ENCODE measurements around the gene FAM117A. TPM values are rescaled to one million over a fixed set of nuclear protein-coding genes. Genes with fewer than 3 reads are reported as not detected.

Gene FAM117A
- total RNA-seq, 4 donors from 2014 or later = 13.3 to 33.0 (median 24.8) TPM

- H3K27me3 ChIP-seq = no peaks in the 10 kb centered on the region
- peaks cover 41 to 52% (median 43%) of the 10 kb centered on the region in 4 donors for H3K4me1 ChIP-seq
- no peak for DNase-seq (ENCODE audit: extremely low spot score)
- WGBS = 88% methylated on average over 8 of the region's 8 CpGs
- peaks cover 0 to 6% (median 2%) of the 10 kb centered on the region in 4 donors for H3K36me3 ChIP-seq
- H3K27ac ChIP-seq (replicated peaks in 1 of 4) = no peak overlapping the region
- no peaks in the 10 kb centered on the region for H3K9me3 ChIP-seq
- intact Hi-C loops (cut with DNase I) = no loop called here
- no peak overlapping the region for H3K4me3 ChIP-seq
- TF ChIP-seq POLR2AphosphoS5 (IDR thresholded peaks at IDR 0.05) (no peak), POLR2A (IDR thresholded peaks at IDR 0.05; ENCODE audit: low read depth) (no peak), EP300 (IDR thresholded peaks at IDR 0.05) (no peak), CTCF (IDR thresholded peaks at IDR 0.05) (no peak)
Measured at GRCh38 chr17:49753959-49754391, 10.0 kb downstream of the FAM117A start.

GRCh38 chr17:49752508-49752907 is 11.4 kb downstream of the FAM117A start:
- H3K27ac ChIP-seq (replicated peaks in 1 of 4) = no peak overlapping the region
- no peaks in the 10 kb centered on the region for H3K9me3 ChIP-seq
- TF ChIP-seq CTCF (IDR thresholded peaks at IDR 0.05) (no peak), POLR2A (IDR thresholded peaks at IDR 0.05; ENCODE audit: low read depth) (no peak), POLR2AphosphoS5 (IDR thresholded peaks at IDR 0.05) (no peak), EP300 (IDR thresholded peaks at IDR 0.05) (no peak)
- H3K4me3 ChIP-seq = no peak overlapping the region
- intact Hi-C loops (cut with DNase I) = no loop called here
- no peak for DNase-seq (ENCODE audit: extremely low spot score)
- H3K27me3 ChIP-seq = no peaks in the 10 kb centered on the region
- peaks cover 35 to 58% (median 40%) of the 10 kb centered on the region in 4 donors for H3K4me1 ChIP-seq
- WGBS = 79% methylated on average over 3 of the region's 3 CpGs
- H3K36me3 ChIP-seq = no peaks in the 10 kb centered on the region

- no peaks in the 10 kb centered on the region for H3K27me3 ChIP-seq
- no peaks in the 10 kb centered on the region for H3K9me3 ChIP-seq
- H3K27ac ChIP-seq (replicated peaks in 1 of 4) = no peak overlapping the region
- H3K36me3 ChIP-seq = no peaks in the 10 kb centered on the region
- H3K4me1 ChIP-seq = peaks cover 17 to 45% (median 32%) of the 10 kb centered on the region in 4 donors
- TF ChIP-seq EP300 (IDR thresholded peaks at IDR 0.05) (no peak), POLR2A (IDR thresholded peaks at IDR 0.05; ENCODE audit: low read depth) (no peak), POLR2AphosphoS5 (IDR thresholded peaks at IDR 0.05) (no peak), CTCF (IDR thresholded peaks at IDR 0.05) (no peak)
- no peak for DNase-seq (ENCODE audit: extremely low spot score)
- 88% methylated on average over 3 of the region's 3 CpGs for WGBS
- intact Hi-C loops (cut with DNase I) = no loop called here
- no peak overlapping the region for H3K4me3 ChIP-seq
Measured at GRCh38 chr17:49749730-49750129, 14.2 kb downstream of the FAM117A start.

- H3K9me3 ChIP-seq = no peaks in the 10 kb centered on the region
- no peak for TF ChIP-seq CTCF (IDR thresholded peaks at IDR 0.05)
- TF ChIP-seq POLR2AphosphoS5 (IDR thresholded peaks at IDR 0.05) = no peak
- no peak for TF ChIP-seq EP300 (IDR thresholded peaks at IDR 0.05)
- H3K4me3 ChIP-seq = no peak overlapping the region
- DNase-seq (ENCODE audit: extremely low spot score) = no peak
- intact Hi-C loops (cut with DNase I) = no loop called here
- no peak overlapping the region for H3K27ac ChIP-seq (replicated peaks in 1 of 4)
- WGBS = 78% methylated on average over 7 of the region's 7 CpGs
- H3K4me1 ChIP-seq = peaks cover 19 to 45% (median 33%) of the 10 kb centered on the region in 4 donors
- H3K36me3 ChIP-seq = no peaks in the 10 kb centered on the region
- H3K27me3 ChIP-seq = no peaks in the 10 kb centered on the region
Measured at GRCh38 chr17:49748791-49749190, 15.1 kb downstream of the FAM117A start.

- Histone ChIP-seq H3K36me3 (no peaks in the 10 kb centered on the region), H3K4me3 (no peak overlapping the region), H3K27me3 (no peaks in the 10 kb centered on the region), H3K9me3 (no peaks in the 10 kb centered on the region), H3K27ac (replicated peaks in 1 of 4) (no peak overlapping the region), H3K4me1 (peaks cover 19 to 47% (median 32%) of the 10 kb centered on the region in 4 donors)
- whole genome bisulfite sequencing = 76% methylated on average over 3 of the region's 3 CpGs
- no peak for DNase-seq (ENCODE audit: extremely low spot score)
- no peak for TF ChIP-seq EP300 (IDR thresholded peaks at IDR 0.05)
- no peak for TF ChIP-seq CTCF (IDR thresholded peaks at IDR 0.05)
- no peak for TF ChIP-seq POLR2AphosphoS5 (IDR thresholded peaks at IDR 0.05)
- no peak for TF ChIP-seq POLR2A (IDR thresholded peaks at IDR 0.05; ENCODE audit: low read depth)
- intact Hi-C loops (cut with DNase I) = no loop called here
Measured at GRCh38 chr17:49748223-49748622, 15.7 kb downstream of the FAM117A start.

Measured in esophagus muscularis mucosa (tissue), 4 donors.